ENCODE measurements around the gene SPOCK1.

DNA sequence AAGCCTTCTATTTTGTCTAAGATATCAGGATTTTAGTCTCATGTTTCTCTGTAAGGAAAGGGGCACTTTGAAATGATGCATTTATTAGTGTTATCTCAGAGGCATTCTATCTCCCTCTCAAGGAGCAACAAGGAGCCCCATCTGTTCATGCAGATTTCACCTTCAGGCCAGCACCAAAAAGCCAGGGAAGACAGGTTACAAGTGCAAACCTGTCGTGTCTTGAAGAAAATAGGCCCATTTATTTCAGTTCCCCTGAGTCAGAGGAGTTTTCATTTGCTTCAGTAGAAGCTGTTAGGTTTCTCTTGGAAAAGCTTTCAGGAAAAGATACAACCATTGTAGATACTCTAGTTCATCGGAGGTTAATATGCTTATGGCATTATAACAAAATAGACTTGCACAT, 97.2 kb downstream of the SPOCK1 start:
- TF ChIP-seq, protein P1, sequence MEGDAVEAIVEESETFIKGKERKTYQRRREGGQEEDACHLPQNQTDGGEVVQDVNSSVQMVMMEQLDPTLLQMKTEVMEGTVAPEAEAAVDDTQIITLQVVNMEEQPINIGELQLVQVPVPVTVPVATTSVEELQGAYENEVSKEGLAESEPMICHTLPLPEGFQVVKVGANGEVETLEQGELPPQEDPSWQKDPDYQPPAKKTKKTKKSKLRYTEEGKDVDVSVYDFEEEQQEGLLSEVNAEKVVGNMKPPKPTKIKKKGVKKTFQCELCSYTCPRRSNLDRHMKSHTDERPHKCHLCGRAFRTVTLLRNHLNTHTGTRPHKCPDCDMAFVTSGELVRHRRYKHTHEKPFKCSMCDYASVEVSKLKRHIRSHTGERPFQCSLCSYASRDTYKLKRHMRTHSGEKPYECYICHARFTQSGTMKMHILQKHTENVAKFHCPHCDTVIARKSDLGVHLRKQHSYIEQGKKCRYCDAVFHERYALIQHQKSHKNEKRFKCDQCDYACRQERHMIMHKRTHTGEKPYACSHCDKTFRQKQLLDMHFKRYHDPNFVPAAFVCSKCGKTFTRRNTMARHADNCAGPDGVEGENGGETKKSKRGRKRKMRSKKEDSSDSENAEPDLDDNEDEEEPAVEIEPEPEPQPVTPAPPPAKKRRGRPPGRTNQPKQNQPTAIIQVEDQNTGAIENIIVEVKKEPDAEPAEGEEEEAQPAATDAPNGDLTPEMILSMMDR (conservative IDR thresholded peaks at IDR 0.05) = no peak
- no peak for TF ChIP-seq EZH2 (IDR thresholded peaks at IDR 0.05; ENCODE audit: low read depth)

All from PC-9 (cell line).